ENCODE measurements around the gene POP4. TPM values are rescaled to one million over a fixed set of nuclear protein-coding genes. Genes with fewer than 3 reads are reported as not detected.
"Not testable (repeated sequence)": the region's sequence is repeated elsewhere in the genome, so short reads cannot be mapped to it uniquely, and the experiment has no call there.

POP4 gene, protein sequence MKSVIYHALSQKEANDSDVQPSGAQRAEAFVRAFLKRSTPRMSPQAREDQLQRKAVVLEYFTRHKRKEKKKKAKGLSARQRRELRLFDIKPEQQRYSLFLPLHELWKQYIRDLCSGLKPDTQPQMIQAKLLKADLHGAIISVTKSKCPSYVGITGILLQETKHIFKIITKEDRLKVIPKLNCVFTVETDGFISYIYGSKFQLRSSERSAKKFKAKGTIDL
- 104 and 116 TPM in 2 replicates for total RNA-seq (2014; rRNA removed; shearing (Covaris generic))

DNA sequence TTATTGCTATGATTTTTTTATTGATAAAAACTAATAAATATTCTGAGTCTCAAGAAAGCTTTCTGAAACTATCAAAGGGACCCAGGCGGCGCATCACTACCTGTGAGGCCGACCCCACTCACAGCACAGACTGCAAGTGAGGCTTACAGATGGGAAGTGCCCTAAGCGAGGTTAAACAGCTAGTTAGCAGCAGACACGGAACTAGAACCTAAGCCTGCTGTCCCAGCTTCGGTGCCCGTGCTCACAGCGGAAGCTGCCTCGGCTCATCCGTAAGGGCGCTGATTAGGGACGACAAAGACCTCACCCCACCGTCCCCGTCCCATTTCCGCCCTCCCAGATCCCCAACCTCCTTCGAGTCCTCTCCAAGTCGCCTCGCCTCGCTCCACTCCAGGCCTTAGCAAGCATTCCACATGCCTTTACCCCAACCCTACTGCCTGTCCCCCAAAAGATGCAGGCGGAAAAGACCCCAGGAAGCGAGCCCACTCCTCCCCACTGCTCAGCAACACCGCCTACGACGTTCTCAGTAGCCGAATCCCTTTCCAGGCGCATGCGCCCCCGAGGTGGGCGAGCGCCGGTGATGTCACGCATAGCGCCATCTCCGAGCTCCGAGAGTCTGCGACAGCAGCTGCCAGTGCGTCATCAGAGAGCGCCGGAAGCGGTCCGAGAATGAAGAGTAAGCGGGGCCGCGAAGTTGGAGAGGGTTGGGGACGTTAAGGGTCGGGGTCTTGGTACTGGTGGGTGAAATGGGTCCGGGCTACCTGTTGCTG lies at the start of gene POP4:
TSS of gene POP4 (plus strand) at position 631 of the 767 bp plus-strand sequence. CDS start at position 667, 36 bp downstream.
- DNase-seq (ENCODE audit: low spot score): peak; percentile 96

DNA sequence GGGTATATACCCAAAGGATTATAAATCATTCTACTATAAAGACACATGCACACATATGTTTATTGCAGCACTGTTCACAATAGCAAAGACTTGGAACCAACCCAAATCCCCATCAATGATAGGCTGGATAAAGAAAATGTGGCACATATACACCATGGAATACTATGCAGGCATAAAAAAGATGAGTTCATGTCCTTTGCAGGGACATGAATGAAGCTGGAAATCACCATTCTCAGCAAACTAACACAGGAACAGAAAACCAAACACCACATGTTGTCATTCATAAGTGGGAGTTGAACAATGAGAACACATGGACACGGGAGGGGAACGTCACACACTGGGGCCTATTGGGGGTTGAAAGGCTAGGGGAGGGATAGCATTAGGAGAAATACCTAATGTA lies 47.0 kb upstream of the POP4 start:
- not testable (repeated sequence) for DNase-seq (ENCODE audit: low spot score)

DNA sequence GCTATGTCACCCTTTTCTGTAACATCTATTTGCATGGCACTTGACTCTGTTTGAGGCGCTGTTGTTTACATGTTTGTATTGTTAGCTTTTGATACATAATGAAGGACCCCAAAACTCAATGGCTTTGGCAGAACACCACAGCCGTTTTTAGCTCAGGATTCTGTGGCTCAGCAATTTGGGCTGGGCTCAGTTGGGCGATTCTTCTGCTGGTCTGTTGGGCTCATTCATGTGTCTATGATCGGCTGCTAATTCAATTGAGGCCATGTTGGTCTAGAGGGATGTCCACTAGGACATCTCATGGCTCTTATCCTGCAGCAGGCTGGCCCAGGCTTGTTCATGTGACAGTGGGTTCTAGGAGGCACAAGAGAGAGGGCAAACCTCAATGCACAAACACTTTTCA lies 46.3 kb upstream of the POP4 start:
- no peak for DNase-seq (ENCODE audit: low spot score)

DNA sequence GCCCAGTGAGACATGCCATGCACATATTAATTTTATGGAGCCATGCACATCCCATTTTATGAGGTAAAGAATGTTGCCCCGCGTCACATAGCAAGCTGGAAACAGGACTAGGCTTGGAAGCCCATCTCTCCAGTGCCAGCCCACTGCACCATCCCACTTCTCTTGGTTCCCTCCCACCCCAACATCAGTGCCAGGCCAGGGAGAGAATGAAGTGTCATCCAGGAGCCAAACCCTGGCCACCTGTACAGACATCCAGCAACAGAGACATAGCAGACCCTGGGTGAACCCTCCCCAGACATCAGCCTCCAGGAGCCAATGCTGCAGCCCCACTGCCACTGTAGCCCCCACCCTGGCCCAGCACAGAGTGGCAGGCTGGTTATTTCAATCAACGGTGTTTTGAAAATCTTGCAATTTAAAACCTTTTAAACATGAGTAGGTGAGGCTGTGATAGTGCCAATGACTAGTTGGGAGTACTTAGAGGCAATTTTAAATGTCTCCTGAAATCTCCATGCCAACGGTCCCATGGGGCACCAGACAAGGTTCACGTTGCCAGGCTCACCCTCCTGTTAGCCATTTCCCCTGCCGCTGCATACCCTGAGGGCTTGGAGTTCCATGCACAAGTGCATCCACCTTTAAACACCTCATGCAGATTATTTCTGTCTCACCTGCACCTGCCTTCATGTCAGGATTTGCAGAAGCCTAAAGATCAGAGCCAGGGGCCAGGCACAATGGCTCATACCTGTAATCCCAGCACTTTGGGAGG lies 45.6 kb upstream of the POP4 start:
- DNase-seq (ENCODE audit: low spot score): no peak

DNA sequence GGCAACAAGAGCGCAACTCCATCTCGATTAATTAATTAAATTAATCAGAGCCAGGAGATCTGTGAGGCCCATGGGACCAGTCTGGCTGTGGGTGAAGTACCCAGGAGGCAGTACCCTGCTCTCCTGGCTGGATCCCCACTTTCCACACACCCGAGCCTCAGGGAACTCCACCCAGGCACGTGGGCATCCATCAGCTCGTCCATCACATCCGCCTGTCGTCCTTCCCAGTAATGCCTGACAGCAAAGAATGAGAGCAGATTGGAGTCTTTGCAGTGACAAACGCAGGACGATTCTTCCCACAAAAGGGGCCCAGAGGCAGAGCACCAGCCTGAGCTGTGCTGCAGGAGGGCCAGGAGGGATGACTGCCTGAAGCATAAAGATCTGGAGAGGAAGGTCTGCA lies 44.5 kb upstream of the POP4 start:
- no peak for DNase-seq (ENCODE audit: low spot score)

DNA sequence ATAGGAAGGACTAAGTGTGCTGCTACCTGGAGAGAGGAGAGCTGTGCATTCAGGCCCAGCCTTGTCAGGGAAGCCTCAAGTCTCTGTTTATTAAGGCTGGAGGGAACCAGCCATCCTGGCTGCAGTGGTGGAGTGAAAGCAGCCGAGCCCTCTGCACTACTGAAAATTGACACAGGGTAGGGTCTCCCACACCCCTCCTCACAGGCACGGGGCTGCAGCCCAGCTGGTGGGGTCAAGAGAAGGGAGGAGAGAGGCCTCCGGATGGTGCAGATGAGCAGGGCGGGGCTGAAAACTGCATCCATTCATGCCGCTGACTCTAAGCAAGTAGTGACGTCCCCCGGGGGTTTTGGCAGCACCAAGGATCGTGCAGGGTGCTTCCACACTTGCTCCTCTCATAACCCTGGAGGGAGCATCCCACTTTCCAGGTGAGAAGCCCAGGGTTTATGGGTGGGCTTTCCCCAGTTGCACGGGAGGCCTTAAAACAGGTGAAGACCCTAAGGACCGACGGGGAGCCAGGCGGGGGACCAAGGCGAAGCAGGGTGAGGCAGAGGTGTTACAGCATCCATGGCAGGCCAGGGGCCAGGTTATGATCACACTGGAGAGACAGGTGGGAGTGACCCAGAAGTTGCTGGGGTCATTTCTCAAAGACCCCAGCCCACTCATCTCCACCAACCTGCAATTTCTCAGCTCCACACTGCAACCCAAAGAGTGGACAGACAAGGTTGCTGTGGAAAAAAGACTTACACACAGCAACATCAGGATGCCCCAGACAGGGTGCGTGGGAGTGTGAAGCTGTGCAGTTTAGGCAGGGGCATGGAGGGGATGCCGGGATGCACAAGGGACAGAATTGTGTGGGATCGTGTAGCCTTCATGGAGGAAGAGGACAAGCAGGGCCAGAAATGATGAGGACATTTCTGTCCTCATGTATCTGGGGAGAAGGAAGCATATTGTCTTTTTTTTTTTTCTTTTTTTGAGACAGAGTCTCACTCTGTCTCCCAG lies 43.5 kb upstream of the POP4 start:
- no peak for DNase-seq (ENCODE audit: low spot score)

DNA sequence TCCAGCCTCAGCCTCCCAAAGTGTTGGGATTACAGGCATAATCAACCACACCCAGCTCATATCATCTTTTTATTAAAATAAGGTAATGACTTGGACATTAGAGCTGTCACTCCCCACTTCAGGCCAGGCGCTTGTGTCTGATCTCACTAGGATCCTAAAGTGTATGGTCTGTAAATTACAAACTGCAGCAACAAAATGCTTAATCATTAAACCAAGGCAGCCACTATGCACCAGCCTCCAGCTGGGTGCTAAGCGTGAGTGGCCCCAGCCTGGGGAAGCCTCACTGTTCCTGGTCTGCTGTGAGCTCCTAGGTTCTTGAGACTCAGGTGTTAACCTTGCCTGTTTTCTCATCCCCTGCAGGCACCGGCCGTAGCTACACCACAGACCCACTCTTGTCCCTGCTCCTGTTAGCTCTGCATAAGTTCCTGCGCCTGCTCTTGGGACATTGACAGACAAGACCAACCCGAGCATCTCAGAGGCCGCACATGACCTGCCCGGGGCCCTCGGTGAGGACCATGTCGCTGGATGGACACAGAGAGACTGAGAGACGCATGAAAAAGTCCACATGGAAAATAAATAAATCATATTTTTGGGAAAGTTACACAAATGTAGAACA lies 42.5 kb upstream of the POP4 start:
- no peak for DNase-seq (ENCODE audit: low spot score)

DNA sequence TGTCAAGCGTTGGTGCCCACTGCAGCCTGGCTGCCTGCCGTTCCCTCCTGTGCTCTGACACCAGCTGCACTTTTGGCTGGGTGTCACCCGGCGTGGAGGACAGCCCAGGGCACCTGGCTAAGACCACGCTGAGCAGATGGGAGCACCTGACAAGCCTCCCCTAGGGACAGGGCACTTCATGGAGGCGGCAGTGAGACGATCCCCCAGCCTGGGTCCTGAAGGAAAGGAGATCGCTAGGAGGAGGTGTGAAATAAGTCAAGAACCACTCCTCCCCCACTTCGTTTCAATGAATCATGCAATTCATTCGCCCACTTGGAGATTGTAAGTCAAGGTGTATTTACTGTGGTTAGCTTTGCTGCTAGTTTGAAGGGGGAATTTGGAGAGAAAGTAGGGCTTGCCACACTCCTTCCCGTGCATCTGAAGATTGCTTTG lies 41.5 kb upstream of the POP4 start:
- DNase-seq (ENCODE audit: low spot score): no peak

DNA sequence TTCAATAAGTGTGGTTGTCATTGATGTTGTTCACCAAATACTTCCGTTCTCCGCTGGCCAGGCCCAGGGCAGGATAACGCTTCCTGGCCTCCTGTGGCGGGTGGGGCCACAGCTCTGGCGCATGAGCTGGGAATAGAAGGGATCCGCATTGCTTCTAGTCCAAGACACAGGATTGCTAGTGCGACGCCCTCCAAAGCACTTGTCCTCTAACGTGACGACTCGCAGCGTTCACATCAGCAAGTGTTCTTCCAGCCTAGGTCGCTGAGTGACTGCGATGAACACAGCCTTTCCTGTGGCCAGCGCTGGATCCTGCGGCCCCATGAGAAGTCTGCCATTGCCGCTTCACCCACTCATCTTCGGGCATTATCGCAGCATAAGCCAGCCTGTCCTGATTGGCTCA lies 40.9 kb upstream of the POP4 start:
- DNase-seq (ENCODE audit: low spot score): no peak

DNA sequence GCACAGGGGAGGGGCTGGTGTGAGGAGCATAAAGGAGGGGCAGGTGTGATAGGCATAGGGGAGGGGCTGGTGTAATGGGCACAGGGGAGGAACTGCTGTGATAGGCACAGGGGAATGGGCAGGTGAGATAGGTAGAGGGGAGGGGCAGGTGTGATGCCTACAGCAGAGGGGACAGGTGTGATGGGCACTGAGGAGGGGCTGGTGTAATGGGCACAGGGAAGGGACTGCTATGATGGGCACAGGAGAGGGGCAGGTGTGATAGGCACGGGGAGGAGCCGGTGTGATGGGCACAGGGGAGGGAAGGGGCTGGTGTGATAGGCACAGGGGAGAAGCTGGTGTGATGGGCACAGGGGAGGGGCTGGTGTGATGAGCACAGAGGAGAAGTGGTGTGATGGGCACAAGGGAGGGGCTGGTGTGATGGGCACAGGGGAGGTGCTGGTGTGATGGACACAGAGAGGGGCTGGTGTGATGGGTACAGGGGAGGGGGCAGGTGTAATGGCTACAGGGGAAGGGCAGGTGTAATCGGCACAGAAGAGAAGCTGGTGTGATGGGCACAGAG lies 39.5 kb upstream of the POP4 start:
- no peak for DNase-seq (ENCODE audit: low spot score)

DNA sequence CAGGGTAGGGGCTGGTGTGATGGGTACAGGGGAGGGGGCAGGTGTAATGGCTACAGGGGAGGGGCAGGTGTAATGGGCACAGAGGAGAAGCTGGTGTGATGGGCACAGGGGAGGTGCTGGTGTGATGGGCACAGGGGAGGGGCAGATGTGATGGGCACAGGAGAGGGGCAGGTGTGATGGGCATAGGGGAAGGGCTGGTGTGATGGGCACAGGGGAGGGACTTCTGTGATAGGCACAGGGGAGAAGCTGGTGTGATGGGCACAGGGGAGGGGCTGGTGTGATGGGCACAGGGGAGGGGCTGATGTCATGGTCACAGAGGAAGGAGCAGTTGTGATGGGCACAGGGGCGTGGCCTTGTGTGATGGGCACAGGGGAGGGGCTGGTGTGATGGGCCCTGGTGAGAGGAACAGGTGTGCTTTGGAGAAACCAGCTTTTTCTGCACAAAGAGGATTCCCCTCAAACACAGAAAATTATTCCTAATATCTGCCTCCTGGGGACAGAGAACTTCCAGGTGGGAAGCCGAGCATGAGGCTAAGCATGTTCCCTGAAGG lies 38.6 kb upstream of the POP4 start:
- no peak for DNase-seq (ENCODE audit: low spot score)

DNA sequence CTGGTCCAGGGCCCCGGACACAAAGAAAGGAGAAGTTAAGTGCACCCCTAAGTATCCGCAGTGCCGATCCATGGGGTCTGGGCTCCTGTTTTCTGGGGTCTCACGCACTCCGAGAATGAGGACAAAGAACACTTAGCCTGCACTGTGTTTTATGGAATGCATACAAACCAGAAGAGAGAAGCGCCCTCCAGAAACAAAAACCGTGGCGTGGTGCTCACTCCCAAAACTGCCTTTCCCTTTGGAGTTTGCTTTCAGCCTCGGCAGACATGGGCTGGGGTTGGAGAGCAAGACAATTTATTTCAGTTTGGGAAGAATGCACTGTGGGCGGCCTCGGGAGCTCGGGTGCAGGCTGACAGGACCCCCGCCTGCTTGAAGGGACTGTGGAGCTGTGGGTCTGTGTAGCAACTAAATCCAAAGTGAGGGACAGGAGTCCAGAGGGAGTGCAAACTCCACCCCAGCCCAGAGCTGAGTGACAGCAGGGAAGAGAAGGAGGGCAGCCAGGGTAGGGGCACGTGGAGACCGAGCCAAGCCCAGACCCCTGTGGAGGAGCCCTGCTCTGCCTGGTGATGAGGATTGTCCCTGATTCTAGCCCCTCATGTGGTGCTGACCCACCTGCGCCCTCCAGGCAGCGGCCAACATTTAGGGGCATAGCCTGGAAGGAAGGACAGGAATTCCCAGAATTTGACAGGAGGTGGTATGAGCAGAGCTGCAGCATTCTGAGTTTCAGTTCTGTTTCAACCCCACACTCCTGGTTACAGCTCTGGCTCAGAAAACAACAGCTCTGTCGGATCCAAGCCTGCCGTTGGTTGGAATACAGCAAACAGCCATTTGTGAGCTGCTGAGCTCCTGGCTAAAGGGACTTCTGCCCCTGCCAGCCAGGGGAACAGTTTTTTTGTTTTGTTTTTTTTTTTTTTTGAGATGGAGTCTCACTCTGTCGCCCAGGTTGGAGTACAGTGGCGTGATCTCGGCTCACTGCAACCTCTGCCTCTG lies 37.8 kb upstream of the POP4 start:
- DNase-seq (ENCODE audit: low spot score): no peak

DNA sequence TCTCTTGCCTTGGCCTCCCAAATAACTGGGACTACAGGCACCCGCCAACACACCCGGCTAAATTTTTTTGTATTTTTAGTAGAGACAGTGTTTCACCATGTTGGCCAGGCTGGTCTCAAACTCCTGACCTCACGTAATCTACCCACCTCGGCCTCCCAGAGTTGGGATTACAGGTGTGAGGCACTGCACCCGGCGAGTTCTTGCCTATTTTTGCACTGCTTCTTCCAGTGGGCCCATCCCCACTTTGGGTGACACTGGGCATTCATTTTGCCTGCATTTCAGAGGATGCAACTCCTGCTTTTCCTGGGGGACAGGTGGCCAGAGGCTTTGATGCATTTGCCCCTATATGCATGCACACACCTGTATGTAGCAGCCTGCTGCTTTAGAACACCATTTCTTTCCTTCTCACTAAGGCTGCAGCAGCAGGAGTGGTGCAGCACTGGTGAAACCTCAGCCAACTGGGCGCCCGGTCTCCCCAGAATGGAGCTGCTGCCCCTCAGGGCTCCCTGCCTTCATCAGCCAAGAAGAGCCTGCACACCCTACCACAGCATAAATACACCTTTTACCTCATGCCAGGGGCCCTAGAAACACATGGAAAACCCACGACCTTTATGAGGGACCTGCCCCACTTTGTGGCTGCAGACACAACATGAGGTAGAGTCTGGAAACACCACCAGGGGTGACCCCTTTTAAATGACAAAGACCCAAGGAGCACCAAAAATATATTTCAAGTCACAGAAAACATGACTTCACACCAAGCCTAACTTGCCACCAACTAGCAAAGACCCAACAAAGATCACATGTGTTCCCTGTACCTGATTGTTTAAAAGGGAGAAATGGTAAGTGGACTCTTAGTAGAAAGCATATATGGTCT lies 36.8 kb upstream of the POP4 start:
- no peak for DNase-seq (ENCODE audit: low spot score)

DNA sequence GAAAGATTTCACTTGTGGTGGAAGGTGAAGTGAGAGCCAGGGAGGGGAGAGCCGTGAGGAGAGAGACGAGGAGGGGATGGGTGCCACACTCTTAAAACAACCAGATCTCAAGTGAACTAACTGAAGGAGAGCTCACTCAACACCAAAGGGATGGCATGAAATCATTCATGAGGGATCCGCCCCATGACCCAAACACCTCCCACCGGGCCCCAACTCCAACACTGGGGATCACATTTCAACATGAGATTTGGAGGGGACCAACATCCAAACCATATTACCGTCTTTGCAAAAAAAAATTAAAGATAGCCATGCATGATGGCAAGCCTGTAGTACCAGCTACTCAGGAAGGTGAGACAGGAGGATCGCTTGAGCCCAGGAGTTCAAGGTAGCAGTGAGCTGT lies 34.9 kb upstream of the POP4 start:
- DNase-seq (ENCODE audit: low spot score): no peak

DNA sequence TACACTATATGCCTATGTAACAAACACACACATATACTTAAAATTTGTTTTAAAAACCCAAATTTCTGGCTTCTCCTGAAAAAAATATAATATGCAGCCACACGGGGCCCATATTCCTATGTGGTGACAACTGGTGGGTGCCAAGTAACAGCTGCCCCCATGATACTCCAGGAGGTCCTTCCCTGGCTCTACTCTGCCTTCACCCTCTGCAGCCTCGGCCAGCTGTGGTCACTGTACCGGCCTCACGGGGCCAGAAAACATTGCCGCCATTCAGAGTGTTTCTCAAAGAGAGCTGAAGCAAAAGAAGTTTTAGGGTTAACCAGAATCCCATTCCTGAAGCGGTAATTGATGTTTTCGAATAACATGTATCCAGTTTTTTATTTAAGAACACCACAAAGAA lies 32.6 kb upstream of the POP4 start:
- DNase-seq (ENCODE audit: low spot score): no peak

DNA sequence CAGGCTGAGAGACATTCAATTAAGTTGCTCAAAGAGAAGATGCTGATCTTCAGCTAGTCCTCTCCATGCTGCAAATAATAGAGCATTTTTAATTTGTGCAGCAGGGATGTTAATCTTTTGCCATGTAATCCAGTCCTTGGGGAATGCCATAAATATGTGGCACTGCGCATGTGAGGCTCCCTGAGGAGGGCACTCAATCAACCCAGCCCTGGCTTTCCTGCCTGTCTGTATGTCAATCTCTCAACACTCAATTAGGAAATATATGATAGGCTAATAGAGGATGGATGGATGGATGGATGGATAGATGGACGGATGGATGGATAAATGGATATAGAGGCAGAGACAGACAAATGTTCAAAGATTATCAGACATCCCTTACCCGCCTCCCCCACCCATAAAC lies 31.6 kb upstream of the POP4 start:
- DNase-seq (ENCODE audit: low spot score): no peak

DNA sequence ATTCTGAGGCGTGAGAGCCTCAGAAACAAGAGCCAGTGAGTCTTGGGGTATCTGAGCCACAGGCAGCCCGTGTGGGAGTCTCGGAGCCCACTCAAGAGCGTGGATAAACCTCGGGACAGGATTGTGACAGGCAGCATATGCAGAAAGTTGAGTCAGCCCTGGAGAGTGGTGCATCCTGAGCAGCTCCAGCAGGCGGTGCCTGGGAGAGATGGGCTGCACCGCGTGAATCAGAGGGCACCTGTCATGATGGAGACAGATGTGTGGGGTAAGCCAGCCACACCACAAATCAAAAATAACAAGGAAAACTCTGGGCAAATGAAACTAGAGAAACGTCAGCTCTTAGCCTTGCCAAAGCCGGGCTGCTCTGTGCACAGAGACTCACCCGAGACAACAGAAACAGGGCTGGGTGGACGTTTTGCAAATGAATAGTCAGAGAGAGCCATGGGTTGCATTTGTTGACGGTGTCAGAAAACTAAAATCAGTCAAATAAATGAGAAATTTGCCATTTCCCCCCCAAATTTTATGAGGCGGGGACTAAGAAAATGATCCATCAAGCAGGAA lies 30.0 kb upstream of the POP4 start:
- DNase-seq (ENCODE audit: low spot score): no peak

Data from H4 (cell line).